Right lung (tissue), 5 donors: ENCODE measurements around the gene MGAT5. TPM values are rescaled to one million over a fixed set of nuclear protein-coding genes. Genes with fewer than 3 reads are reported as not detected.
"Not testable (repeated sequence)": the region's sequence is repeated elsewhere in the genome, so short reads cannot be mapped to it uniquely, and the experiment has no call there.

Experiments used
- DNase-seq, 2 donors: peaks; one replicate each; pipeline ENCODE4 v3.0.0-alpha.2; 2013
- polyA plus RNA-seq, 5 donors: library from polyadenylated mRNA; unstranded; fragments of 120-200 nt; gene quantifications; one replicate each; pipeline versions ENCODE4 v1.2.1 to v1.2.3, GENCODE V29; 2013; ENCODE audit warnings: inconsistent platforms in 1 of 5, low replicate concordance in 1 of 5; ENCODE audit not compliant: insufficient read length in 5 of 5, insufficient read depth in 1 of 5

Gene MGAT5
- polyA plus RNA-seq, 5 donors: 20.7 to 27.3 (median 23.8) TPM

DNA sequence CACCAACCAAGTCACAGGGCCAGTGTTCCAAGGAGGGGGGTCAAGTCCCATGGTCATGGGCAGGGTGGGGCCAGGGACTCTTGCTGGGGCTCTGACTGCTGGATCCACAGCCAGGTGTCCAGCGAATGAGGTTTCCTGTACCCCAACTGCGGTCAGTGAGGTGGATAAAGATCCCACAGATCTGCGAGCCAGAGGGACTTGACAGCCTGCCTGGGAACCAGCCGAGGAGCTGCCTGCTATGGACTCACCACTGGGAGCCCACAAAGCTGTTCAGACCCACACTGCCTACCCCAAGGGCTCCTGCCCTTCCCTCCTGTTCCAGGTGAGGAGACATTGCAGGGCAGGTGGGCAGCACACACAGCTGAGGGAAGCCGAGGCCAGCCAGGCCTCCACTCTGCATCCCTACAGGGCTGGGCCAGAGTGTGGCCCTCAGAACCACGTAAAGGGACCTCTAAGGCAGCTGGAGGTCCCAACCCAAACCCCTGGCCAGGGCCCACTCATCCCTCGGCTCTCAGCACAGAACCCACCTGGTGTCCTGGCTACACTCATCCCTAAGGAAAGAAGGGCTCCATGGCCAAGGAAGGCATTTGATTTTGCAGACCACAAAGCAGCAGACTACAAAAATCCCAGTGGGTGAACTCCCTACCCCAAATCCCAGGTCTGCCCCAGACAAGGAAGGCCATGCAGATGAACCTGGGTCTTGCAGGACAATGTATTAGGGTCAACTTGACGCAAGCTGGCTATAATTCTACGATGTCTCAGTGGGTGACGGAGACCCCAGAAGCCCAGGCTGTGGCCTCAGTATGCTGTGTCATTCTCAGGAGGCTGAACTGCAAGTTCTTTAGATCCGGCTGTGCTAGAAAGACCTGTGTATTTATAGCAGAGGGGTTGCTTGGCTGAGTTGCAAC is 209.2 kb downstream of the MGAT5 start:
- DNase-seq: no peak

DNA sequence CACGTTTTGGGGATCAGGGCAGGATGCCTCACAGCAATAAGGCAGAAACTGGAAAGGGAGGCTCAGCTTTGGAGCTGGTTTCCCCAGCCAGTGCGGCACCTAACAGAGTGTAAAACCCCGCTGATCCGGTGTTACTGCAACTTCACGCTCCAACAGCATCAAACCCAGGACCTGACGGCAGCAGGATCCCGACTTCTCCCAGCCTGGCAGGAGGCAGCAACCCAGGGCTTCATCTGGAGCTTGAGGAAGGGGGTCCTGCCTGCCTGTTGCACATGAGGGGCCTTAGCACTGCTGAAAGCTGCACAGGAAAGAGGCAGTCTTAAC is 209.8 kb downstream of the MGAT5 start:
- DNase-seq: no peak

DNA sequence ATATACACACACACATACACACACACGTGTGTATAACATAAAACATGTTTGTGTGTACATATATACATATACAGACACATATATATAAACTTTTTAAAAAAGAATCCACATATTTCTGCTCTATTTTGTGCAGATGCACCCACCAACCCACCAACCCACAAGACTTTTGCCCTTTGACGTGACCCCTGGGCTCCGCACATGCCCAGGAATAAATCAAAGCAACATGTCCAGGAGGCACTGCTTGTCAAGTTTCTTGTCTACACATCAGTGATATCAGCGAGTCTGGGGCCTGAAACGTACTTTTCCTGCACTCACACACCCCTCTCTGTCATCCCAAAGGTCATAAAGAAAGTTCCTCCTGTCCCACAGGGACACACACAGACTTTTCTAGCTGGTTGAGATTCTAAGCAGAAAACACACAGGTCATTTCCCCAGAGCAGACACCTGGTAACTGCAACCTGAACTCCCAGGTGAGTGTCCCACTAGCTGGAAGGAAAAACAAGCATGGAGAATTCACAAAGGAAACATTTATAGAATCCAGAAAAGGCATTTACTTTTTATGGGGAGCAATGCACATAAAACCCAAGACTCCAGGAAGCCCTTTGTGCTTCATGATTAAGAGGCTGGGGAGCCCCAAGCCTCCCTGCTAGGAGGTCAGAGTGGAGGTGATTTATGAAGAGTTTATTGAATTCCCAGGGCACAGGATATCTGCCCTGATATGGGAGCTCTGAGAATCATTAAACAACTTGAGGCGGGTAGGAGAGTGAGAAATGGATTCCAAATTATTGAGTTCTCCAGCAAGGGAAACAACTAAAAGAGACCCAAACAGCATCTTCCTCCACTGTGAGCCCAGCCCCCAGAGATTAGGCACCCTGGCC is 211.6 kb downstream of the MGAT5 start:
- DNase-seq: no peak

DNA sequence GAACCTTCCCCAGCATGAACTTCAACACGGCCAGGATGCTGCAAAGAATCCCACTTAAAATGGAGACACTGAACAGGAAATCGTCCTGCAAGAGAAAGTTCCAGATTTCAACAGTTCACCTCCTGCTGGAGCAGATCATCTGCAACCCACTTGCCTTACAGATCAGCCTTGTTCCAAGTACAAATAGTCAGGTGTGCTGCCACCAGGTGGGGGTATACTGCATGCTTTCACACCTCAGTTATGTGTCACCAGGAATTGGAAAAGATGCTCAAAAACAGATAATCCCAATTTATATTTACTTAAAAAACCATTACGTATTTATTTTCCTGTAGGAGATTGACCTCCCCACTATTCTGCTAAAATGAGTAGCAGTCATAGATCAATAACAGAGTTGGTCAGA is 212.3 kb downstream of the MGAT5 start:
- DNase-seq: no peak

DNA sequence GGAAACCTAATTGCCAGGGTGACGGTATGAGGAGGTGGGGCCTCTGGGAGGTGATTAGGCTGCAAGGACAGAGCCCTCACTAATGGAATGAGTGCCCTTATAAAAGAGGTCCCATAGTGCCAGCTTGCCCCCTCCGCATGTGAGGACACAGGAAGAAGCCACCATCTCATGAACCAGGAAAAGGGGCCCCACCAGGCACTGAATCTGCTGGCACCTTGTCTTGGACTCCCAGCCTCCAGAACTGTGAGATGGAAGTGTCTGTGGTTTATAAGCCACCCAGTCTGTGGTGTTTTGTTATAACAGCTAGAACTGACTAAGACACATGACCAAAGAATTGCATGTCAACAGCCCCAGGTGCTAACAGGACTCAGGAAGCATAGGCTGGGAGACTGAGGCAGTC is 214.3 kb downstream of the MGAT5 start:
- DNase-seq: no peak

DNA sequence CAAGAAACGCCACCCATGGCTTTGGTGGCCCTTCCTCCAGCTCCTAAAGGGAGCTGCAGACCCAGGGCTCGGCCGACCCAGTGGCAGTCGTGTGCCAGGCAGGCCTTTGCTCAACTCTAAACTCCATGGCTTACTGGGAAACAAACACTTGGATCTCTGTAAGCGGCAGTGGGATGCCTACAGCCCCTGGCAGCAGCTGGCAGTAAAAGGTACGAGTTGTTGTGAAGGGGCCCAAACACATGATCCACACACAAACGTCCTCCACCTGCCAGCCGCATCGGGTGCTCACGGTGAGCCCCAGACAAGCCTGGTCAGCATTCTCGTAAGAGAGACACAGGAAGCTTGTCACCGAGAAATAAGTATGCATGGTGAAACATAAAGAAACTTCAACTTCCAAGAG is 214.9 kb downstream of the MGAT5 start:
- DNase-seq: no peak

DNA sequence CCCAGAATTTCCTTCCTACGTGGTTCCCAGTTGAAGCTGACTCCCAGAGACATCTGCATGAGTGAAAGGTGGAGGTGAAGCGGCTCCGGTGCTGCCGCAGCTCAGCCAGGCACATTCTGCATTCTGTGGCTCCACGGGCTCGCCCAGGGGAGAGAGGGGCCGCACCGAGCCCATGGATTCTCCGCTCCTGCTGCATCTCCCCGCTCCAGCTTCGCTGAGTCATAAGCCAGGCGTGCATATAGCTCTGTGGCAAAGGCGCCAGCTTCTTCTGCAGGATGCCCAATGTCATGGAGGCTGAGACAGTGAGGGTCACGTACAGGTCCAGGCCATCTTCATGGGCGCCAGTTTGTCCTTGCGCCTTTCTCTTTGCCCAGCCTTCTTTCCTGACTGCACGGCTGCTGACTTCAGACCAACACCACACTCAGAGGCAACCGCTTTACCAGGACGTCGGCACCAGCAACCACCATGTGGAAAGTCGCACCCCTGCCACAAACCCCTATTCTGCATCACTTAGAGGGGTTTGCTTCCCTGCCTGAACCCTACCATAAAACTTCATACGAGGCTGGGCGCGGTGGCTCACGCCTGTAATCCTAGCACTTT is 215.7 kb downstream of the MGAT5 start:
- no peak for DNase-seq

DNA sequence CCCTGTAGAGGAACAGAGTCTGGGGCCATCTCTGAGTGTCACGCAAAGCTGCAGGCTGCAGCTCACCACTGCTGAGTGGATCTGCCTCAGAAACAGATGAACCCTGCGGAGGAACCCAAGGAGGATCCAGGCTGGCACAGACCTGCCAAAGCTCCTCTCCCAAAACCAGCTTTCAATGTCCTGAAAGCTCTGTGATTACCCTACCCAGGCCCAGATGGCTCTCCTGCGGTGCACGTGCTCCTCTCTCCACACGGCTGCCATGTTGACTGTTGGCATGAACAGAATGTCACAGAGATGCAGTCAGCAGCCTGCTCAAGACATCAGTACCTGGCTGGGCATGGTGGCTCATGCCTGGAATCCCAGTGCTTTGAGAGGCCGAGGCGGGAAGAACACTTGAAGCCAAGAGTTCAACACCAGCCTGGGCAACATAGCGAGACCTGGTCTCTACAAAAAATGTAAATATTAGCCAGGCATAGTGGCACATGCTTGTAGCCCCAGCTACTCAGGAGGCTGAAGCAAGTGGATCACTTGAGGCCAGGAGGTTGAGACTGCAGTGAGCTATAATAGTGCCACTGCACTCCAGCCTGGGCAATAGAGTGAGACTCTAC is 216.8 kb downstream of the MGAT5 start:
- no peak for DNase-seq

DNA sequence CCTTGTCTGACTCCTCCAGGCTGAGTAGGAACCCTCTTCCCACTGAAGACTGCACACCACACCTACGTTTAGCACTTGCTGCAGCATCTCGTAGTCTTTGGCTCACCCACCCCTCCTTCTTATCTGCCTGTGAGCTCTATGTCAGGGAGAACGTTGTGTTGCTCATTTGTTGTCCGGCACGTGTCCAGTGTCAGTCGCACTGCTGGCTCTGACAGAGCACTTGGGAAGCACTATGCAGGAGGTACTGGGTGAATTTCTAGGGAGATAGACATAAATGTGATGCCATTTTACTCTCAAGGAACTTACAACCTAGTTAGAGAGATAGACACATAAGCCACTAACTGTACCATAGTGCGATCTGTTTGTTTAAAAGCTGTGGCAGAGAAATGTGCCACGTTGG is 223.1 kb downstream of the MGAT5 start:
- not testable (repeated sequence) for DNase-seq

DNA sequence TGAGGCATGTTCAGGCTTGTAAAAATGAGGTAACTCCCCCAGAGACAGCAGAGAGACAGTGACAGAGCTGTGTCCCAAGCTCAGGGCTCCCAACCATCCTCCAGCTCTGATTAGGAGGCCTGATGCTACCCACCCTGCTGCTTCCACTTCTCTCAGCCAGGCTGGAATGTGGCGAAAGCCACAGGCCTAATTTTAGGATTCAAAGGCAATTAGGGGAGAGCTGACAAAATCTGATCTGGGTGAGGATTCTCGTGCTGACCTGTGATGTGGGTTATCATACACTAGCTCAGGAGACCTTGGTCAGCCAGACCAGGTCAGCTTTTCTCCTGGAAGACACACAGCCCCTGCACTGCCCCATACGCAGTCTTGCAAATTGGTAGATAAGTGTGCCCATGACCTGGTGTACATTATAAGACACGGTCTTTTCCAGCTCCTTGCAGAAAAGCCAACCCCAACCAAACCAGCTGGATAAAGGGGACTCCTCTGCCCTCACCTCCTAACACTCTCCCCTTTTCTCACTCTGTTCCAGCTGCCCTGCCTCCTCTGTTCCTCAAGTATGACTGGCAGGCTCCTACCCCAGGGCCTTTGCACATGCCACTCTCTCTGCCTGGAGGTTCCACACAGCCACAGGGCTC is 225.9 kb downstream of the MGAT5 start:
- no peak for DNase-seq

DNA sequence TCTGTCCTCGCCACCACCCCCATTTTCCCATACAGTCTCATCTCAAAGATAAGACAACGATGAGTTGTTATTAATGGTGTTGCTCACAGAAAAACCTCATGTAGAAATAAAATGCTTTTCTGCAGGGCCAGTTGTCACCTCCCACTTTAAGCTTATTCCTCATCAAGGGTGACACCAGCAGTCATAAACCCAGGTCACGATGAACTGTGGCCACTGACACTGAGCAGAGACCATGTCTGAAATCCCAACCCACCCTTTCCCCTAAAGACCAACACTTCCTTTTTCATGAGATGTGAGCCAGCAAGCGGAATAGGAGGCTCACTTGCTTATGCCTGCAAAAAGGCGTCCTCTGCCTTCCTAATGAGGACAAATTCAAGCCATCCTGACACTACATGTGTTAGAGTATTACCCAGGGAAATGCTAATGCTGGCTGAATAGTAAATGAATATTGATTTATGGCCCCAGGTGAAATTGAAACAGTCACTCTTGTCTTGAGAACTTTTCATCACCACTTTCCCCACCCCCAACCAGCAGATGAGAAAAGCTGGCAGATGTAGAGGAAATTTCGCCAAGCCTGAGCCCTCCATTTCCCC is 228.4 kb downstream of the MGAT5 start:
- DNase-seq: no peak

DNA sequence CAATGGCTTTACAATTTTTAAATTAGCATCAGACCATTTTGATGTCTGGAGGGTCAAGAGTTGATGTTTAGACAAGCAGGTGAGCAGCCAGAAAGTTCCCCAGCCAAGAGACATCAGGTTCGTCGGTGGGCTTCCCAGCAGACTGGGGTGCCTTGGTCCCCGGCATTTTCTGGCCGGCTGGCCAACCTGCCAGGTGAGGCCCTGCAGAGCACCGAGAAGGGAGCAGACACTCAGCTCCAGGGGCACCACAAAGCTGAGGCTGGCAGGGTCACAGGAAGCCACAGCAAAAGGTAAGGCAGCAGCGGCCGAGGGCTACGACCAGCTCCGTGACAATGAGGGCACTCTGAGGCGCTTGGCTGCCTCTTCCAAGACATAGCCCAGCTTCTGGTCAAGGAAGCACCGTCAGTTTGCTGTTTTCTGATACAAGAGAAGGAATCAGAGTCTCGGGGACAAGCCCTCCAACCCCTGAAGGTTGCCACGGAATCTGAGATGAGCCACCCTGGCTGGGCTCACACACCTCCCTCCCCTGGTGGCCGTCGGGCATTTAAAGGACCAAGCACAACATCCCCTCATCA is 229.0 kb downstream of the MGAT5 start:
- DNase-seq: no peak

DNA sequence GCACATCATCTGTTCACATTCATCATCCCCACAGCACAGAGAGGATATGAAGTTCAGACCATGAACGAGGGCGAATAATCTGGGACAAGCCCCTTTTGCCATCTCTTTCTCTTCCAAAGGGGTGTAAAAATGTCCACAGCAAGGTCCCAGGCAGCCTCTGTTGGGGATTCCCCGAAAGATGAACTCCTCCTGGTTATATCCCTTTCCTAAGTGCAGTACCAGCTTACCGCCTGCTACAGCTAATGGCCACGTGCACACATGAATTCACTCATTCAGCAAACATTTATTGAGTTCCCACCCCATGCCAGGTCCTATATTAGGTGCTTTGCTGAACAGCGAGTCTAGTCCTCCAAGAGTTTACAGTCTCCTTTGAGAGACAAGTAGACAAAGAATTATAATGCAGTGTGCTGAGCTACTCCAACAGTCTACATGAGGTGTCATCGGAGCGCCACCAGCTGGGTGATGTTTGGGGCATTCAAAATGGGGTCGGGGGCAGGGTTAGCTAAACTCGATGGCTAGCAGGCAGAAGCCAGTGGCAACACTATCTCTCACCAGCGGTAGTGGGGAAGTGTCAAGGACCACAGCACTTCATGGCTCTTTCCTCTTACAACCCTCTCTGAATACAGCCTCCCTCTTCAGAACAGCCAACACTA is 236.0 kb downstream of the MGAT5 start:
- no peak for DNase-seq

DNA sequence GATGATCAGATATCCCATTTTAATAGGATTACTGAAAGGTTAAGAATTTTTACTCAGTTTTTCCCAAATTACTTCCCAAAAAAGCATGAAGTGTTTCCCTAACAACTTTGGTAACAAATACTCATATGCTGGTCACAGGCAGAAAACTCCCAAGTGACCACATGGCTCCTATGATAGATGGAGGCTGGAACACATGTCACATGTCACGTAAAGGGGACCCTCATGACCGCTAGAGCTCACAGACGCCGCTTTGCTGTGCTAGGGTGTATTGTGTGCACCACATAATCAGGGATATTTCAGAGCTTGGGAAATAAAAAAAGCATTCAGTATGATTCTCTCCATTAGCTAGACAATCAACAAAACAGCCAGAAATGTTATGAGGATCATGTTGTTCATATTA is 236.7 kb downstream of the MGAT5 start:
- DNase-seq: no peak

DNA sequence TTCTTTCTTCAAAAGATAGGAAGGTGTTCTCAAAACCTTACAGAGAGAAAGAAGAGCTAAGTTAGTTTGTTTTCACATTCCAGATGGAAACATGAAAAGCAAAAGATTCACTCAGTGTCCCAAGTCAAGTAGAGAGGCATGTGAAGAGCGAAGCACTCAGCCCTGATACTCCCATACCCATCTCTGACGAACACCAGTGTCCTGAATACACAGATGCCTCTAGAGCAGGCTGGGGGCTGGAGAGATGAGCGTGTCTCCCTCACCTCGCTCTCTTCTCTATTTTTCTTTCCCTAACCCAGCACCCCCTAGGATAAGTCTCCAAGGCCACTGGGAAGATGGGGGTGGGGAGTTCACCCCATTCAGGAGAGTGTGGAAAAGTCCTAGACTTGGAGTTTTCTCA is 237.2 kb downstream of the MGAT5 start:
- DNase-seq: no peak

DNA sequence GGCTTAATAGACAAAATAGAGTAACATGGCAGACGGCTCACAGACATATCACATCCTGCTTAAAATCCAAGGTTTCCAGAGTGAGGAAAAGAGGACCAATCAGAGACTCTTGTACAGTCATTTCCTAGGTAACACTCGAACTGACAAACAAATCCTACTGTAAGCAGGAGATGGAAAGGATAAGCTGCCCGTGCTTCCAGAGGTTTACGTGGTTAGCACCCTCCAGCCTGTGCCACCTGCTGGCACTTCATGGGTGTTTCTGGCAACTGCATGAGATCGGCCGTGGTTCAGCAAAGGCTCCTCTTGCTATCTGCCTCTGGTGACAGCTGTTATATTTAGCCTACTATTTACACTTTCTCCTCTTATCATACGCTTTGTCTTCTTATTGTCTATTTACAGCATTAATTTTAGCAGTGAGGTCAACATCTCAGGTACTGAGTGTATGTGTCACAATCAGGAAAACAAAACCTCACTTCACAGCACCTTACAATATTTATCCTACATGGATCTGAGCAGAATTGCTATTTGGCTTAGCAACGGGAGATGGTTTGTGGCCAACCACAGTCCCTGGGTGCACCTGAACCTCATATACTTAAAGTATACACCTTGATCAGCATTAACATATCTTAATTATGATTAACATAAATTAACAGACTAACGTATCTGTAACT is 238.0 kb downstream of the MGAT5 start:
- DNase-seq: no peak

DNA sequence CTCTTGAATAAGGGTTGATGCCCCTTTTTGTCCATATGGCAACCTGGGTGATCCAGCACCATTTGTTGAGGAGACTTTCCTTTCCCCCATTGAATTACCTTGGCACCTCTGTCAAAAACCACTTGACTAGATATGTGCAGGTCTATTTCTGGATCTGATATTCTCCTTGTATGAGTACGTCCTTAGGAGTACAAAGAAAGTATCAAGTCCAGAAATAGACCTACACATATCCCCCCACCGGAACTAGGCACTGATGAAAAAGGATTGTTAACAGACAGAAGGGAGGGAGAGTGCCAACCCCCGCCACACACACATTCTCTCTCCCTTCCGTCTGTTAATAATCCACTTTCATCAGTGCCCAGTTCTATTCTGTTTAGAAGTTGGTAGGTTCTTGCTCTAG is 239.9 kb downstream of the MGAT5 start:
- DNase-seq: no peak

DNA sequence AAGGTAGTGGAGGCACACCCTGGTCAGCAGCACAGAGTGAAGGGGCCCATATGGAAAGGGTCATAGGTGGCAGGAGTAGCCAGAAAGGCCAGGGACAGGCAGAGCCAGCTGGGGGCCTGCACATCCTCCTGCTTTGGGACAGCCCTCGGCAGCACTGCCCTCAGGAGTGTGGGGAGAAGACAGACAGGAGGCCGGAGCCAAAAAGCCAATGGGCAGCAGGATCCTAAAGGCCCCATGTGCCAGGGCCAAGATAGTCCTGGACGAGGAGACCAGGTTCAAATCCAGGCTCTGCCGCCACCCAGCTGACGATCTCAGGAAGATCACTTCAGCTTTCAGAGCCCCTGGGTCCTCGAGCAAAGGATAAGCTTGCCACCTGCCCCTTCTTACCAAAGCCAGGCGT is 244.8 kb downstream of the MGAT5 start:
- no peak for DNase-seq

DNA sequence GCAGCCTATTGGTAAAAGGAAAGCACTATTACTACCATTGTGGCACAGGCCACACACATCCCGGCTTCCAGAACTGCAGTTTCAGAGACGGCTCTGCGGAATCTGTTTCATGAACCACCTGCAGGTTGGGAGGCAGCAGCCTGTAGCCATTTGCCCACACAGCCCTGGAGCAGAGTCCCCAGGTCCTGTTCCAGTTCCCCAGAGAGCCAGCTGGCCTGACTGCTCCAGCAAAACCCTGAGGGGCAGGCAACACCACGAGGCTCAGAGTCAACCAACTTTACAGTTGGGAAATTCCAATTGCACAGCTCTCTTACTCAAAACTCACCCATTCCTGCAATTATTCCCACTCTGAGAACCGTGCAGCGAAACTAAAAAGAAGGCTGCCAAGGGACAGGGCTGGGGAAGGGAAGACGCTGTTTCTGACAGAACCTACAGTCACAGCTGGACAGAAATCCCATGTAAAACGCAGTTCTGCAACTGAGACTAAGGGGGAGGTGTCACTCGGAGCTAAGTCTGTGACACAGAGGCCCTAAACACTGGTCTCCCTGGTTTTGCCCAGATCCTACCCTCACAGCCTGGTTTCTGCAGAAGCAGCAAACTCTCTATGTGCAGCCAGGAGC is 245.5 kb downstream of the MGAT5 start:
- DNase-seq: no peak
